Measurements from ENCODE around the gene GULP1.

Gene GULP1

DNA sequence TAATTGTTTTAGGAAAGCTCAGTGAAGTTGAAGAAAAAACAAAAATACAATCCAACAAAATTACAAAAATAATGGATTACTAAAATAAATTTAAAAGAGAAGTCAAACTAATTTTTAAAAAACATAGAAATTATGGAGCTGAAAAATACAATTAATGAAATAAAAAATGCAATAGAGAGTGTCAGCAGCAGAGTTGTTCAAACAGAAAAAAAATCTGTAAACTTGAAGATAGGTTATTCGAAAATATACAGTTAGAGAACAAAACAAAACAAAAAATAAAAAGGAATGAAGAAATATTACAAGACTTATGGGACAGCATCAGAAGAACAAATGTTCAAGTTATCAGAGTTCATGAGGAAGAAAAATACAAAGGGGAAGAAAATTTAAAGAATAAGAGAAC is 114.7 kb downstream of the GULP1 start:
- TF ChIP-seq BACH2 (CRISPR knock-in tag; IDR thresholded peaks at IDR 0.05; ENCODE audit: borderline replicate concordance) (no peak), GLIS3 (CRISPR knock-in tag; IDR thresholded peaks at IDR 0.05) (no peak), ESRRG (CRISPR knock-in tag; IDR thresholded peaks at IDR 0.05) (no peak), ZNF8 (CRISPR knock-in tag; IDR thresholded peaks at IDR 0.05) (no peak), ZFP30 (CRISPR knock-in tag; IDR thresholded peaks at IDR 0.05) (no peak), ZNF70 (CRISPR knock-in tag; IDR thresholded peaks at IDR 0.05) (no peak), RARB (CRISPR knock-in tag; IDR thresholded peaks at IDR 0.05) (no peak), ZNF565 (CRISPR knock-in tag; conservative IDR thresholded peaks at IDR 0.05; ENCODE audit: low read depth) (no peak), TCF4 (CRISPR knock-in tag; IDR thresholded peaks at IDR 0.05; ENCODE audit: borderline replicate concordance) (no peak), ZFP3 (CRISPR knock-in tag; IDR thresholded peaks at IDR 0.05) (no peak), TOX (CRISPR knock-in tag; IDR thresholded peaks at IDR 0.05; ENCODE audit: borderline replicate concordance) (no peak), PPARA (CRISPR knock-in tag; IDR thresholded peaks at IDR 0.05; ENCODE audit: borderline replicate concordance) (no peak), POU6F1 (CRISPR knock-in tag; IDR thresholded peaks at IDR 0.05; ENCODE audit: borderline replicate concordance, low read depth) (no peak), ZC3H10 (CRISPR knock-in tag; IDR thresholded peaks at IDR 0.05) (no peak)
- TF ChIP-seq, protein P1, sequence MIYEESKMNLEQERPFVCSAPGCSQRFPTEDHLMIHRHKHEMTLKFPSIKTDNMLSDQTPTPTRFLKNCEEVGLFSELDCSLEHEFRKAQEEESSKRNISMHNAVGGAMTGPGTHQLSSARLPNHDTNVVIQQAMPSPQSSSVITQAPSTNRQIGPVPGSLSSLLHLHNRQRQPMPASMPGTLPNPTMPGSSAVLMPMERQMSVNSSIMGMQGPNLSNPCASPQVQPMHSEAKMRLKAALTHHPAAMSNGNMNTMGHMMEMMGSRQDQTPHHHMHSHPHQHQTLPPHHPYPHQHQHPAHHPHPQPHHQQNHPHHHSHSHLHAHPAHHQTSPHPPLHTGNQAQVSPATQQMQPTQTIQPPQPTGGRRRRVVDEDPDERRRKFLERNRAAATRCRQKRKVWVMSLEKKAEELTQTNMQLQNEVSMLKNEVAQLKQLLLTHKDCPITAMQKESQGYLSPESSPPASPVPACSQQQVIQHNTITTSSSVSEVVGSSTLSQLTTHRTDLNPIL (CRISPR knock-in tag; IDR thresholded peaks at IDR 0.05; ENCODE audit: low read depth) = no peak
- ATAC-seq = no peak

- TF ChIP-seq ISL1 (CRISPR knock-in tag; IDR thresholded peaks at IDR 0.05) (peak; percentile 39; the same call in 1 of the 2 replicates), ARNTL (CRISPR knock-in tag; IDR thresholded peaks at IDR 0.05; ENCODE audit: borderline replicate concordance, low read depth) (no peak), ZNF8 (CRISPR knock-in tag; IDR thresholded peaks at IDR 0.05) (no peak)
- ATAC-seq = no peak
Measured at GRCh38 chr2:188410504-188411235, 119.0 kb downstream of the GULP1 start.

- no peak for TF ChIP-seq ZFP30 (CRISPR knock-in tag; IDR thresholded peaks at IDR 0.05)
- TF ChIP-seq, protein P2, sequence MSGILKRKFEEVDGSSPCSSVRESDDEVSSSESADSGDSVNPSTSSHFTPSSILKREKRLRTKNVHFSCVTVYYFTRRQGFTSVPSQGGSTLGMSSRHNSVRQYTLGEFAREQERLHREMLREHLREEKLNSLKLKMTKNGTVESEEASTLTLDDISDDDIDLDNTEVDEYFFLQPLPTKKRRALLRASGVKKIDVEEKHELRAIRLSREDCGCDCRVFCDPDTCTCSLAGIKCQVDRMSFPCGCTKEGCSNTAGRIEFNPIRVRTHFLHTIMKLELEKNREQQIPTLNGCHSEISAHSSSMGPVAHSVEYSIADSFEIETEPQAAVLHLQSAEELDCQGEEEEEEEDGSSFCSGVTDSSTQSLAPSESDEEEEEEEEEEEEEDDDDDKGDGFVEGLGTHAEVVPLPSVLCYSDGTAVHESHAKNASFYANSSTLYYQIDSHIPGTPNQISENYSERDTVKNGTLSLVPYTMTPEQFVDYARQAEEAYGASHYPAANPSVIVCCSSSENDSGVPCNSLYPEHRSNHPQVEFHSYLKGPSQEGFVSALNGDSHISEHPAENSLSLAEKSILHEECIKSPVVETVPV (CRISPR knock-in tag; IDR thresholded peaks at IDR 0.05) = no peak
- no peak for ATAC-seq
Measured at GRCh38 chr2:188412190-188412589, 120.5 kb downstream of the GULP1 start.

DNA sequence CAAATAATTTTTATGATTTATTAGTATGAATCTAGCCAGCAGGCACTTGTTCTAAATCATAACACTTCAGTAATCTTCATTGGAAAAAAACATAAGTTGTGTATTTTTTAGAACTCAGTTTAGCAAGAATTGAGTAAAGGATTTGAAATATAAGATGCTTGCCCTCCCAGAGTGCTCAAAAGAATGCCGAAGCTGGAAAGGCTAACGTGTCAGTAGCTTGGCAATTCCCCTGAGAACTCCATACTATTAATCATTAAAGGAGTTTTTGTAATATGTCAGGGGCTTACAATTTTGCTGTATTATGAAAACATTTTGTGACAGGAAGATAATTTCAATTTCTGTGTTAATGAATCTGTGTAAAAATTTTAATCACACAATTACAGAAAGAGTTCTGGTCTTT is 122.7 kb downstream of the GULP1 start:
- no peak for ATAC-seq
- no peak for TF ChIP-seq SNAI2 (CRISPR knock-in tag; IDR thresholded peaks at IDR 0.05)
- no peak for TF ChIP-seq ZNF8 (CRISPR knock-in tag; IDR thresholded peaks at IDR 0.05)
- TF ChIP-seq, protein P1 (CRISPR knock-in tag; IDR thresholded peaks at IDR 0.05; ENCODE audit: low read depth) = no peak
- no peak for TF ChIP-seq ISL1 (CRISPR knock-in tag; IDR thresholded peaks at IDR 0.05)
- no peak for TF ChIP-seq ARNTL (CRISPR knock-in tag; IDR thresholded peaks at IDR 0.05; ENCODE audit: borderline replicate concordance, low read depth)
- TF ChIP-seq TCF4 (CRISPR knock-in tag; IDR thresholded peaks at IDR 0.05; ENCODE audit: borderline replicate concordance) = no peak
- TF ChIP-seq ZFP30 (CRISPR knock-in tag; IDR thresholded peaks at IDR 0.05) = no peak
- TF ChIP-seq, protein P2 (CRISPR knock-in tag; IDR thresholded peaks at IDR 0.05) = no peak
- TF ChIP-seq, protein P3, sequence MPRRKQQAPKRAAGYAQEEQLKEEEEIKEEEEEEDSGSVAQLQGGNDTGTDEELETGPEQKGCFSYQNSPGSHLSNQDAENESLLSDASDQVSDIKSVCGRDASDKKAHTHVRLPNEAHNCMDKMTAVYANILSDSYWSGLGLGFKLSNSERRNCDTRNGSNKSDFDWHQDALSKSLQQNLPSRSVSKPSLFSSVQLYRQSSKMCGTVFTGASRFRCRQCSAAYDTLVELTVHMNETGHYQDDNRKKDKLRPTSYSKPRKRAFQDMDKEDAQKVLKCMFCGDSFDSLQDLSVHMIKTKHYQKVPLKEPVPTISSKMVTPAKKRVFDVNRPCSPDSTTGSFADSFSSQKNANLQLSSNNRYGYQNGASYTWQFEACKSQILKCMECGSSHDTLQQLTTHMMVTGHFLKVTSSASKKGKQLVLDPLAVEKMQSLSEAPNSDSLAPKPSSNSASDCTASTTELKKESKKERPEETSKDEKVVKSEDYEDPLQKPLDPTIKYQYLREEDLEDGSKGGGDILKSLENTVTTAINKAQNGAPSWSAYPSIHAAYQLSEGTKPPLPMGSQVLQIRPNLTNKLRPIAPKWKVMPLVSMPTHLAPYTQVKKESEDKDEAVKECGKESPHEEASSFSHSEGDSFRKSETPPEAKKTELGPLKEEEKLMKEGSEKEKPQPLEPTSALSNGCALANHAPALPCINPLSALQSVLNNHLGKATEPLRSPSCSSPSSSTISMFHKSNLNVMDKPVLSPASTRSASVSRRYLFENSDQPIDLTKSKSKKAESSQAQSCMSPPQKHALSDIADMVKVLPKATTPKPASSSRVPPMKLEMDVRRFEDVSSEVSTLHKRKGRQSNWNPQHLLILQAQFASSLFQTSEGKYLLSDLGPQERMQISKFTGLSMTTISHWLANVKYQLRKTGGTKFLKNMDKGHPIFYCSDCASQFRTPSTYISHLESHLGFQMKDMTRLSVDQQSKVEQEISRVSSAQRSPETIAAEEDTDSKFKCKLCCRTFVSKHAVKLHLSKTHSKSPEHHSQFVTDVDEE (CRISPR knock-in tag; IDR thresholded peaks at IDR 0.05) = no peak
- TF ChIP-seq TOX (CRISPR knock-in tag; IDR thresholded peaks at IDR 0.05; ENCODE audit: borderline replicate concordance) = no peak
- no peak for TF ChIP-seq POU6F1 (CRISPR knock-in tag; IDR thresholded peaks at IDR 0.05; ENCODE audit: borderline replicate concordance, low read depth)
- no peak for TF ChIP-seq ZNF565 (CRISPR knock-in tag; conservative IDR thresholded peaks at IDR 0.05; ENCODE audit: low read depth)
- TF ChIP-seq CSDC2 (CRISPR knock-in tag; IDR thresholded peaks at IDR 0.05) = no peak
